Activated T-helper 1 cell treated with anti-CD3 and anti-CD28 coated beads, Interleukin-2, amount 50 U/mL, for 16 hours (primary cell): ENCODE data around the gene COL27A1.
A peak's percentile ranks its signal among the peaks of the same experiment; 100 is the strongest.

Experiments used
- DNase-seq, 2 donors: peaks; one replicate each; pipeline ENCODE4 v3.0.0-alpha.2; 2020; ENCODE audit warnings: low read depth in 1 of 2, low spot score in 1 of 2

COL27A1 gene

GRCh38 chr9:114282926-114283325 lies 127.6 kb downstream of the COL27A1 start:
- no peak for DNase-seq

GRCh38 chr9:114283551-114284111 lies 128.3 kb downstream of the COL27A1 start:
- no peak for DNase-seq

- no peak for DNase-seq
Observed at GRCh38 chr9:114284316-114285060, 129.2 kb downstream of the COL27A1 start.

- no peak for DNase-seq
Observed at GRCh38 chr9:114285166-114285867, 130.0 kb downstream of the COL27A1 start.

GRCh38 chr9:114286146-114286679 lies 130.9 kb downstream of the COL27A1 start:
- DNase-seq, result no peak

- no peak for DNase-seq
Observed at GRCh38 chr9:114287001-114287762, 131.8 kb downstream of the COL27A1 start.

GRCh38 chr9:114287763-114288192 lies 132.4 kb downstream of the COL27A1 start:
- no peak for DNase-seq

GRCh38 chr9:114288193-114289091 lies 133.1 kb downstream of the COL27A1 start:
- DNase-seq, result no peak

- no peak for DNase-seq
Observed at GRCh38 chr9:114289106-114289505, 133.8 kb downstream of the COL27A1 start.

- DNase-seq, result no peak
Observed at GRCh38 chr9:114289571-114290481, 134.5 kb downstream of the COL27A1 start.

GRCh38 chr9:114290561-114290986 lies 135.2 kb downstream of the COL27A1 start:
- no peak for DNase-seq

- peak; percentile 57 to 64 for DNase-seq
Observed at GRCh38 chr9:114291064-114291474, 135.7 kb downstream of the COL27A1 start.

- DNase-seq, result no peak
Observed at GRCh38 chr9:114291886-114292590, 136.7 kb downstream of the COL27A1 start.

GRCh38 chr9:114294664-114295063 lies 139.3 kb downstream of the COL27A1 start:
- DNase-seq, result no peak

GRCh38 chr9:114296338-114296737 lies 141.0 kb downstream of the COL27A1 start:
- no peak for DNase-seq

- no peak for DNase-seq
Observed at GRCh38 chr9:114299286-114300152, 144.2 kb downstream of the COL27A1 start.

- no peak for DNase-seq
Observed at GRCh38 chr9:114300153-114300845, 145.0 kb downstream of the COL27A1 start.
